Activated naive CD8-positive, alpha-beta T cell treated with anti-CD3 and anti-CD28 coated beads, Interleukin-2, amount 10 ng/mL, durations not matched to agents 7 days and 5 days (primary cell): ENCODE measurements around the gene DGCR2. TPM values are rescaled to one million over a fixed set of nuclear protein-coding genes. Genes with fewer than 3 reads are reported as not detected.
A peak's percentile ranks its signal among the peaks of the same experiment; 100 is the strongest.

Experiments used
- ATAC-seq: fragments of 150-1000 bp; cut with Tn5 transposase; one replicate; pipeline ENCODE4 v1.10.0; 2021; ENCODE audit warnings: low read depth, moderate library complexity
- POLR2A ChIA-PET: fragments of 350-600 bp; sonication (Branson Sonifier 250); formaldehyde crosslinking; loops from one replicate; lab custom pipeline; 2021; ENCODE audit warnings: antibody characterized with exemption; lab: Charles Lee
- DNase-seq: peaks from one replicate; pipeline ENCODE4 v3.0.0; 2021
- H3K27ac Mint-ChIP-seq: one replicate; pipeline ENCODE4 v1.8.0; 2022; ENCODE audit warnings: mild to moderate bottlenecking, mixed read lengths
- H3K27me3 Mint-ChIP-seq: one replicate; pipeline ENCODE4 v1.8.0; 2022; ENCODE audit warnings: mild to moderate bottlenecking, moderate library complexity, mixed read lengths
- H3K36me3 Mint-ChIP-seq: one replicate; pipeline ENCODE4 v1.8.0; 2021; ENCODE audit warnings: mild to moderate bottlenecking, mixed read lengths
- H3K4me1 Mint-ChIP-seq: one replicate; pipeline ENCODE4 v1.8.0; 2021; ENCODE audit warnings: mixed read lengths
- H3K4me3 Mint-ChIP-seq: one replicate; pipeline ENCODE4 v1.8.0; 2022; ENCODE audit warnings: mild to moderate bottlenecking, moderate library complexity, mixed read lengths
- H3K9me3 Mint-ChIP-seq: one replicate; pipeline ENCODE4 v1.8.0; 2021; ENCODE audit warnings: mixed read lengths
- total RNA-seq, 2 experiments: library from RNA; stranded (reverse); gene quantifications; one replicate each; pipeline ENCODE4 v1.2.3, GENCODE V29; 2021

The DGCR2 gene
- total RNA-seq, 2 experiments from 2014 or later = 38.0 to 38.3 TPM

- Mint-ChIP-seq H3K4me3 (peak overlapping the region; percentile 71), H3K27ac (peak overlapping the region; percentile 3), H3K4me1 (peaks cover 6% of the 10 kb centered on the region), H3K27me3 (peaks cover 64% of the 10 kb centered on the region), H3K36me3 (no peaks in the 10 kb centered on the region), H3K9me3 (no peaks in the 10 kb centered on the region)
- DNase-seq (no peak), ATAC-seq (no peak)
- POLR2A ChIA-PET = no interaction called here
These were observed 29.3 kb upstream of the DGCR2 start for GRCh38 chr22:19151329-19152191.

DNA sequence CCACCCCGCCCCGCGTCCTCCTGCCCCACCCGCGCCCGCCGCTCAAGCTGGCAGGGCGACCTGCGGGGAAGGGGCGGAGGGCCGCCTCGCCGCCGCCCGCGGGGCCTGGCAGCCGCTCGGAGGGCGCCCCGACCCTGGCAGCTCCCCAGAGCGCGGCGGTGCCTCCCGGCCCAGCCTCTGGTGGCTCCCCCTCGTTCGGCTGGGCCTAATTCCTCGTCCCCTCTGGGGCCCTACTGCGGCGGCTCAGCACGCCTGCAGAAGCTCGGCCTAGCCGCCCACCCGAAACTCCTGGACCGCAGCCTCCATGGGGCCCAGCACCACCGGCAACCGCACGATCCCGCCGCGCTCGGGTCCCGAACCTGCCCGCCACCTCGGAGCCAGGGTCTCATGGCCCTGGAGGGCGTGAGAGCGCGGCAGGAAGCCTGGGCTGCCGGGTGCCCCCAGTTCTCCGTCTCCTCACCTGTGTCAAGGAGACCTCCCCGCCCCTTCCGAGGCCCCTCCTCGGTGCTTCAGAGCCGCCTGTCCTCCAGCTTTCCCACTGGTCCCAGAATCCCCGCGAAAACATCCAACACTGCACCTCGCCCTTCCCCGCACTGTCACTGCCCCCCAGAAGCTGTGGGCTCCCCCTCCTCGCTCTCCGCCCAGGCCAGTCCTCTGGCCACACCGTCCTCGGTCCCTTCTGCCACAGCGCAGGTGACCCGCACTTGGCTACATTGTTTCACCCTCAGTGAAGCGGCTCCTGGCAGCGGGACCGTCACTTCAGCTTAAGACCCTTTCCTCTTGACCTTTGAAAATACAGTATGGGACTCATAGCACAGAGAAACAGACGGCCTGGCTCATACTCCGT is 28.5 kb upstream of the DGCR2 start:
- POLR2A ChIA-PET = interaction anchor here (1.1 kb wide), 1 partner anchor 17 kb away, joined by 3 read pairs; no protein-coding TSS in a partner anchor
- Mint-ChIP-seq H3K27me3 (peaks cover 70% of the 10 kb centered on the region), H3K4me1 (peaks cover 6% of the 10 kb centered on the region), H3K36me3 (no peaks in the 10 kb centered on the region), H3K9me3 (no peaks in the 10 kb centered on the region), H3K4me3 (peak overlapping the region; percentile 71), H3K27ac (peak overlapping the region; percentile 3)
- no peak for ATAC-seq
- no peak for DNase-seq

GRCh38 chr22:19149991-19150390 is 27.8 kb upstream of the DGCR2 start, which contains the start of gene GSC2:
GSC2 (minus strand) TSS chr22:19150292; CDS start chr22:19150283, 9 bp downstream.
- Mint-ChIP-seq H3K9me3 (no peaks in the 10 kb centered on the region), H3K27ac (peak within 1 kb of the TSS; percentile 3), H3K36me3 (no peaks in the 10 kb centered on the region), H3K27me3 (peaks cover 70% of the 10 kb centered on the region), H3K4me3 (peak within 1 kb of the TSS; percentile 71), H3K4me1 (peaks cover 6% of the 10 kb centered on the region)
- DNase-seq = no peak
- peak; percentile 5 for ATAC-seq
- POLR2A ChIA-PET = interaction anchor here (1.1 kb wide), 1 partner anchor 18 kb away, joined by 3 read pairs; no protein-coding TSS in a partner anchor

DNA sequence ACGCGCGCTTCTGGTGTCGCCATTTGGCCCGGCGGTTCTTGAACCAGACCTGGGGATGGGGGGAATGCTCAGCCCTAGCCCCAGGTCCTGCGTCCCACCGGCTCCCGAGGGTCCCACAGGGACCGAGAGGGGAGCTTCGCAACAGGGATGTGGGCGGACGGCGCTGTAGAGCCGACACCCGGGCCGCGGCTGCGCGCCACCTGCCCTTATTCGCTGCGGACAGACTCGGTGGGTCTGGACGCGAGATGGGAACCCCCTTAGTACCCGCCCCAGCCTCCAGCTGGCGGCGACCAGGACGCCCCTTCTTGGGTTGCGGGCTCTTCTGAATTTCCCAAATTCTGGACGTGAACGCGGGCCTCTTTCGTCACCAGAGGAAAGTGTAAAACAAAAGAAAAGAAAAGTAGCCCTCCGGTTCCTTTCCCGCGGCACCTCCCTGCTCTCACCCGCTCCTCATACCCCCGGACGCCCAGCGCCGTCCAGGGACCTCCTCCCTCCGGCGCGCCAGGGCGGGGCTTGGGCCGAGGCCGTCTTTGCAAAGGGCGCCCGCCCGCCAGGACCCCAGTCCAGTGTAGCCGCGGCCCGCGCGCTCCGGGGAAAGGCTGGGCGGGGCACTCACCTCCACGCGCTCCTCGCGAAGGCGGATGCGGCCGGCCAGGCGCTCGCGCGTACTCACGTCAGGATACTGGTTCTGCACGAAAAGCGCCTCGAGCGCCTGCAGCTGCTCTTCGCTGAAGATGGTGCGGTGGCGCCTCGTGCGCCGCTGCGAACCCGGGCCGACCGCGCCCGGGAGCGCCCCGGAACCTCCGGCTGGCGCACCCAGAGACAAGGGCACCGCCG is 27.1 kb upstream of the DGCR2 start:
- H3K36me3 Mint-ChIP-seq = no peaks in the 10 kb centered on the region
- no peaks in the 10 kb centered on the region for H3K9me3 Mint-ChIP-seq
- peak; percentile 75 for DNase-seq
- H3K4me1 Mint-ChIP-seq = peaks cover 8% of the 10 kb centered on the region
- H3K4me3 Mint-ChIP-seq = peak overlapping the region; percentile 61
- peaks cover 67% of the 10 kb centered on the region for H3K27me3 Mint-ChIP-seq
- H3K27ac Mint-ChIP-seq = no peak overlapping the region
- peak; percentile 36 for ATAC-seq
- POLR2A ChIA-PET = interaction anchor here (1.0 to 1.2 kb wide), 2 partner anchors 24 to 282 kb away, joined by 3 read pairs; partner anchors contain the start of gene HIRA

GRCh38 chr22:19148417-19149046 is 26.3 kb upstream of the DGCR2 start:
- no peaks in the 10 kb centered on the region for H3K9me3 Mint-ChIP-seq
- DNase-seq (no peak), ATAC-seq (no peak)
- peaks cover 64% of the 10 kb centered on the region for H3K27me3 Mint-ChIP-seq
- POLR2A ChIA-PET = interaction anchor here (1.0 to 1.2 kb wide), 2 partner anchors 25 to 283 kb away, joined by 3 read pairs; partner anchors contain the start of gene HIRA
- no peaks in the 10 kb centered on the region for H3K36me3 Mint-ChIP-seq
- H3K27ac Mint-ChIP-seq = no peak overlapping the region
- peaks cover 13% of the 10 kb centered on the region for H3K4me1 Mint-ChIP-seq
- H3K4me3 Mint-ChIP-seq = peak overlapping the region; percentile 61

GRCh38 chr22:19147195-19147780 is 25.1 kb upstream of the DGCR2 start:
- H3K9me3 Mint-ChIP-seq = no peaks in the 10 kb centered on the region
- H3K27me3 Mint-ChIP-seq = peaks cover 52% of the 10 kb centered on the region
- no peak overlapping the region for H3K27ac Mint-ChIP-seq
- POLR2A ChIA-PET = interaction anchor here (1.1 to 1.2 kb wide), 2 partner anchors 25 to 31 kb away, joined by 3 read pairs; partner anchors contain the start of genes DGCR2 and SLC25A1
- H3K4me1 Mint-ChIP-seq = peaks cover 17% of the 10 kb centered on the region
- H3K4me3 Mint-ChIP-seq = no peak overlapping the region
- DNase-seq = no peak
- no peaks in the 10 kb centered on the region for H3K36me3 Mint-ChIP-seq
- ATAC-seq = no peak

- POLR2A ChIA-PET = interaction anchor here (1.1 to 1.2 kb wide), 2 partner anchors 24 to 32 kb away, joined by 3 read pairs; partner anchors contain the start of genes DGCR2 and SLC25A1
- ATAC-seq (no peak), DNase-seq (no peak)
- peaks cover 43% of the 10 kb centered on the region for H3K27me3 Mint-ChIP-seq
- no peaks in the 10 kb centered on the region for H3K9me3 Mint-ChIP-seq
- H3K4me3 Mint-ChIP-seq = no peak overlapping the region
- peaks cover 16% of the 10 kb centered on the region for H3K4me1 Mint-ChIP-seq
- no peak overlapping the region for H3K27ac Mint-ChIP-seq
- H3K36me3 Mint-ChIP-seq = peaks cover 3% of the 10 kb centered on the region
These were observed 24.2 kb upstream of the DGCR2 start for GRCh38 chr22:19146215-19146968.

DNA sequence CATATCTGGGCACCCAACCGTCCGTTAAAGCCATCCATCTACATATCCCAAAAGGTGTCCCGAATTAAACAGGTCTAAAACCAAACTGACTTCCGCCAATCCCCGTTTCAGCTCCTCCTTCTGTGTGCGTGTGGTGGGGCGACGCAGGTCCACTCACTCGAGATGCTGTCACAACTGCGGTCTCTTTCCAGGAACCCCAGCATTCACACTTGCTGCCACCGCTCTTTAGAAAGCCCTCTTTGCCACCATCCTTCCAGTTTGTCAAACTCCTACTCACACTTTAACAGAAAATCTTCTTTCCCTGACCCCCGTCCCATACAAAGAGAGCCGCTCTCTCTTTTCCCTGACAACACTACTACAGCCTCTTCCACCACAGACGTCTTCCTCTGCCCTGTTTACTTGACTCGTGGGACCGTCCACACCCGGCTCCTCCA is 21.8 kb upstream of the DGCR2 start:
- ATAC-seq = peak; percentile 27
- H3K4me1 Mint-ChIP-seq = peaks cover 11% of the 10 kb centered on the region
- POLR2A ChIA-PET = interaction anchor here (0.6 to 2.0 kb wide), 11 partner anchors 12 to 336 kb away, joined by 3 to 23 read pairs (median 3); partner anchors contain the start of genes C22orf39, CDC45, CLTCL1 and DGCR2

DNA sequence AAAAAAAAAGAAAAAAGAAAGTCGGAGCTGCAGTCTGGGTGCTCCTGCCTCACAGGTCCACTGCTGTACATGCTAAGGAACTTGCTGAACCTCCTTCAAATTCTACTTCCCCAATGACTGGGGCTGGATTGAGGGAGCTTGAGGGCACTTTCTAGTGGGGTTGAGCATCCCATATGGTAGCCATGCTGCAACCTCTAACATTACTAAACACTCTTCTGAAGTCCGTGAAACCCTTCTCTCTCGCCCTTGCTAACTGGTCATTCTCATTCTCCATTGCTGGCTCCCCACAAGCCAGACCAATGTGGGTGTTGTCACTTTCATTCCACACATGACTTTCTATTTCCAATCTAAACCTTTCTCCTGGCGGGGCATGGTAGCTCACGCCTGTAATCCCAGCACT is 21.0 kb upstream of the DGCR2 start:
- POLR2A ChIA-PET = interaction anchor here (0.6 to 2.0 kb wide), 5 partner anchors 11 to 573 kb away, joined by 3 to 23 read pairs (median 4); partner anchors contain the start of genes CLTCL1, DGCR2 and SLC25A1
- H3K27ac Mint-ChIP-seq = no peak overlapping the region
- peaks cover 11% of the 10 kb centered on the region for H3K4me1 Mint-ChIP-seq
- H3K36me3 Mint-ChIP-seq = peaks cover 5% of the 10 kb centered on the region
- DNase-seq (no peak), ATAC-seq (no peak)
- peak overlapping the region; percentile 95 for H3K4me3 Mint-ChIP-seq
- peaks cover 24% of the 10 kb centered on the region for H3K27me3 Mint-ChIP-seq
- no peaks in the 10 kb centered on the region for H3K9me3 Mint-ChIP-seq

More for the DNA sequence above, 21.8 kb upstream of the DGCR2 start:
- DNase-seq = peak; percentile 48
- Mint-ChIP-seq H3K27ac (peak overlapping the region; percentile 97), H3K9me3 (no peaks in the 10 kb centered on the region), H3K36me3 (peaks cover 5% of the 10 kb centered on the region), H3K27me3 (peaks cover 31% of the 10 kb centered on the region), H3K4me3 (peak overlapping the region; percentile 95)

GRCh38 chr22:19142394-19142793 is 20.2 kb upstream of the DGCR2 start:
- Mint-ChIP-seq H3K4me3 (no peak overlapping the region), H3K4me1 (peaks cover 11% of the 10 kb centered on the region), H3K9me3 (no peaks in the 10 kb centered on the region), H3K36me3 (peaks cover 5% of the 10 kb centered on the region), H3K27ac (peak overlapping the region; percentile 54), H3K27me3 (peaks cover 17% of the 10 kb centered on the region)
- DNase-seq (no peak), ATAC-seq (no peak)
- POLR2A ChIA-PET = no interaction called here

- POLR2A ChIA-PET = no interaction called here
- peaks cover 2% of the 10 kb centered on the region for H3K27me3 Mint-ChIP-seq
- H3K9me3 Mint-ChIP-seq = no peaks in the 10 kb centered on the region
- DNase-seq (no peak), ATAC-seq (no peak)
- H3K4me1 Mint-ChIP-seq = peaks cover 11% of the 10 kb centered on the region
- no peak overlapping the region for H3K4me3 Mint-ChIP-seq
- H3K27ac Mint-ChIP-seq = no peak overlapping the region
- H3K36me3 Mint-ChIP-seq = peaks cover 11% of the 10 kb centered on the region
These were observed 17.8 kb upstream of the DGCR2 start for GRCh38 chr22:19139974-19140373.
